WI38 (cell line): Measurements from ENCODE around the gene SNTG2.

Source experiments
- H3K4me3 ChIP-seq: 2 replicates; pipeline ENCODE4 v1.5.1; 2011; ENCODE audit warnings: low read depth, mild to moderate bottlenecking, control low read depth, low read length
- TF ChIP-seq, protein P1 (sequence below): IDR thresholded peaks from 2 replicates; pipeline ENCODE4 v1.5.1; 2012; ENCODE audit warnings: low read depth, mild to moderate bottlenecking, control low read depth, low read length

SNTG2 gene

DNA sequence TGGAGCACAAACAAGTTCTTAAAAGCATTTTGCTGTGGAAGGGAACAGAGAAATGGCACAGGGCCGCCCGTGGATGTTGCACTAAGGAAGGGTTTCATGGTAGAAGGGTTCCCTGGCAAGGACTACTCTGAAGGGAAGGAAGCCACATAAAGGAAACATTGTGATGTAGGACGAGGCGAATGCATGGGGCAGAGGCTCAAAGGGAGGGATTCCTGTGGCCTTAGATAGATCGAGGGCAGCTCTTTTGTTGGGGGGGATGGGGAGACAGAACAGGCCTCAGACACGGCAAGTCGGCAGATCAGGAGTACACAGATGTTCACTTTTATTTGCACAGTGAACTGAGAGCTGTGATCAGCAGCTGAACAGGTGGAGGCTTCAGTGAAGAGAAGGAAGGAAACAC, 205.4 kb downstream of the SNTG2 start:
- no peak overlapping the region for H3K4me3 ChIP-seq
- TF ChIP-seq, protein P1, sequence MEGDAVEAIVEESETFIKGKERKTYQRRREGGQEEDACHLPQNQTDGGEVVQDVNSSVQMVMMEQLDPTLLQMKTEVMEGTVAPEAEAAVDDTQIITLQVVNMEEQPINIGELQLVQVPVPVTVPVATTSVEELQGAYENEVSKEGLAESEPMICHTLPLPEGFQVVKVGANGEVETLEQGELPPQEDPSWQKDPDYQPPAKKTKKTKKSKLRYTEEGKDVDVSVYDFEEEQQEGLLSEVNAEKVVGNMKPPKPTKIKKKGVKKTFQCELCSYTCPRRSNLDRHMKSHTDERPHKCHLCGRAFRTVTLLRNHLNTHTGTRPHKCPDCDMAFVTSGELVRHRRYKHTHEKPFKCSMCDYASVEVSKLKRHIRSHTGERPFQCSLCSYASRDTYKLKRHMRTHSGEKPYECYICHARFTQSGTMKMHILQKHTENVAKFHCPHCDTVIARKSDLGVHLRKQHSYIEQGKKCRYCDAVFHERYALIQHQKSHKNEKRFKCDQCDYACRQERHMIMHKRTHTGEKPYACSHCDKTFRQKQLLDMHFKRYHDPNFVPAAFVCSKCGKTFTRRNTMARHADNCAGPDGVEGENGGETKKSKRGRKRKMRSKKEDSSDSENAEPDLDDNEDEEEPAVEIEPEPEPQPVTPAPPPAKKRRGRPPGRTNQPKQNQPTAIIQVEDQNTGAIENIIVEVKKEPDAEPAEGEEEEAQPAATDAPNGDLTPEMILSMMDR: no peak

DNA sequence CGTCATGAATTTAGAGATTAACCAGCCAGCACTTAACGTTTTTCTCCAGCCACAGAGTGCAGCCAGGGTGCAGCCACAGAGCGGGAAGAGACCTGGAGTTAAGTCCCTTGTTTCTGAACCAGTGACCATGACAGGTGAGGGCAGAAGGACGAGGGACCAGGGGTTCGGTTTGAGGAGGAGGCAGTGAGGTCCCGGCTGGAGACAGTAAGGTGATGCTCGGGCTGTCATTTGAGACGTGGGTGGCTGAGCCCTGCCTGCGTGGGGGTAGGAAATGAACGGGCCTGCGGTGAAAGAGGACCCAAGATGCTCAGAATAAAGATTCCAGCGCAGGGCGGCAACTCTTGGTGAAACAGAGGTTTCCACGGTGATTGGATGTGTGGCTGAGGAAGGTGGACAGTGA, 205.9 kb downstream of the SNTG2 start:
- no peak overlapping the region for H3K4me3 ChIP-seq
- TF ChIP-seq, protein P1: no peak

DNA sequence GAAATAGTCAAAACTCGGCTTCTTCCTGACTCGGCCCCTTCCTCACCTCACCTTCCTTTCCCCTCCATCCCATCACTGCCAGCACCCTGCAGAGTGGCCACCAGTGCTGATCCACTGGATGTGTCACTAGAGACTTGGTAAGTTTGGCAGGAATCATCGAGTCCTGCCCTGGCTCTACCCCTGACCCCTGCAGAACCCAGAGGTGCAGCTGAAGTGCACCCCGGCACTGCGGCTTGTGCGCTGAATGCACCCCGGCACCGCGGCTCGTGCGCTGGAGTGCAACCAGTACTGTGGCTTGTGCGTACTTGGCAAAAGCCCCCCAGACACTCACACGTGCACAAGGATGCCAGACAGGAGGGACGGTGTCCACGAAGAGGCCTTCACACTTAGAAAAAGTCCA, 206.5 kb downstream of the SNTG2 start:
- no peak overlapping the region for H3K4me3 ChIP-seq
- TF ChIP-seq, protein P1: no peak

DNA sequence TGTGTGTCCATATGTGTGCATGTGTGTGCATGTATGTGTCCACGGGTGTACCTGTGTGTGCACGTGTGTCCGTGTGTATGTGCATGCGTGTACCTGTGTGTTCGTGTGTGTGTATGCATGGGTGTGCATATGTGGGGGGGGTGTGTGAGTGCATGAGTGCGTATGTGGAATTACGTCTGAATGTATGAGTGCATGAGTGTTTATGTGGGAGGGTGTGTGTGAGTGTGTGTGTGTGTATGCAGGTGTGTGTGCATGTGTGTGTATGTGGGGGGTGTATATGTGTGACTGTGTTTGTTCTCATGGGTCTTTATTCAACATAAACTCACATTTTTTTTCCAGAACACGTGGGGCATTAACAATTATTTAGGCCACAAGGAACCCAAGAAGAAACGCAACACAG, 208.4 kb downstream of the SNTG2 start:
- H3K4me3 ChIP-seq: no peak overlapping the region
- TF ChIP-seq, protein P1: no peak

DNA sequence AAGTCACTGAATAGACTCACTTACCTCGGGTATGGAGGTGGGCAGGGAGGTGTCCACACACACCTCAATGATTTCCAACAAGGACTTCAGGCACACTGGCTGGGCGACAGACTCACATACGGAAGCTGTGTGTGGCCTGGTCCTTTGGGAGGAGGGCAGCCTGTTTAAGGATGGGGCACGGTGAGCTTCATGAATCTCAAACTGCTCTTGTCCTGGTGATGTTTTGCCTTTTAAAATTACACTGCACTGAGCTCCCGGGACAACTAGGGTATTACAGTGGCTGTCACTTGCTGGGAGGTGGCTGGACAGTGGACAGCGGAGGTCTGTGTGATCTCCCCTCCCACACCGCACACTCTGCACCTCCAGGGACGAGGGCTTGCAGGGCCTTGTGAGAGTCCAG, 211.6 kb downstream of the SNTG2 start:
- TF ChIP-seq, protein P1: no peak
- H3K4me3 ChIP-seq: no peak overlapping the region

DNA sequence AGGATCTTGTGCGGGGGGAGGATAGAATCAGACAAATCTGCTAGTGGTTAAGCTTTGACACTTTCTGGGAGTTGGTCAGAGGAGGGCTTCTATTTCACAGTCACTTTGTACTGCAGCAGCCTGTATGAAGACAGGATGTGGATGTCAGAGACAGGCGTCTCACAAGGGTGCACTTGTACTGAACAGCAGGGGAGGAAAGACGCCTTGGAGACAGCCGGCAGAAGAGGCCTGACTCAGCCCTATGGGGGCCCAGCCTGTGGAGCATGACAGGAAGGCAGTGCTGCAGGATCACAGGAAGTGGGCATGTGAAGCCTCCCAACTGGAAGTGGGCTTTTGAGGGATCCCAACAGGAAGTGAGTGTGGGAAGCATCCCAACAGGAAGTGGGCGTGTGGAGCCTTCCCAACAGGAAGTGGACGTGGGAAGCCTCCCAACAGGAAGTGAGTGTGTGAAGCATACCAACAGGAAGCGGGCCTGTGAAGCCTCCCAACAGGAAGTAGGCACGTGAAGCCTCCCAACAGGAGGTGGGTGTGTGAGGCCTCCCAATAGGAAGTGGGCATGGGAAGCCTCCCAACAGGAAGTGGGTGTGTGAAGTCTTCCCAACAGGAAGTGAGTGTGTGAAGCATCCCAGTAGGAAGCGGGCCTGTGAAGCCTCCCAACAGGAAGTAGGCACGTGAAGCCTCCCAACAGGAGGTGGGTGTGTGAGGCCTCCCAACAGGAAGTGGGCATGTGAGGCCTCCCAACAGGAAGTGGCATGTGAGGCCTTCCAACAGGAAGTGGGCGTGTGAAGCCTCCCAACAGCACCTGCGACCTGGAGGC, 212.3 kb downstream of the SNTG2 start:
- TF ChIP-seq, protein P1: no peak
- no peak overlapping the region for H3K4me3 ChIP-seq

DNA sequence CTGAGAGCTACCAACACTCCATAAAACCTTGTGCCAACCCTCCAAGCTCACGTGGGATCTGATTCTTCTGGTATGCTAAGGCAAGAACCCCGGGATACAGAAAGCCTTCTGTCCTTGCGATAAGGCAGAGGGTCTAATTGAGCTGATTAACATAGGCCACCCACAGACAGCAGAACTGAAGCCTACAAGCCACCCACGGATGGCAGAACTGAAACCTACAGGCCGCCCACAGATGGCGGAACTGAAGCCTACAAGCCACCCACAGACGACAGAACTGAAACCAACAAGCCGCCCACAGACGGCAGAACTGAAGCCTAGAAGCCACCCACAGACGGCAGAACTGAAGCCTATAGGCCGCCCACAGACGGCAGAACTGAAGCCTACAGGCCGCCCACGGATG, 216.3 kb downstream of the SNTG2 start:
- TF ChIP-seq, protein P1: no peak
- H3K4me3 ChIP-seq: no peak overlapping the region
